GM18868 (cell line): ENCODE results near the gene MEIG1.
"Not testable (repeated sequence)": the region's sequence is repeated elsewhere in the genome, so short reads cannot be mapped to it uniquely, and the experiment has no call there.

Source experiments
- ATAC-seq: cut with Tn5 transposase; IDR thresholded peaks from one replicate; pipeline ENCODE4 v1.9.1; 2021; ENCODE audit warnings: mild to moderate bottlenecking, moderate library complexity; ENCODE audit not compliant: unreplicated experiment

The MEIG1 gene, protein sequence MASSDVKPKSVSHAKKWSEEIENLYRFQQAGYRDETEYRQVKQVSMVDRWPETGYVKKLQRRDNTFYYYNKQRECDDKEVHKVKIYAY

DNA sequence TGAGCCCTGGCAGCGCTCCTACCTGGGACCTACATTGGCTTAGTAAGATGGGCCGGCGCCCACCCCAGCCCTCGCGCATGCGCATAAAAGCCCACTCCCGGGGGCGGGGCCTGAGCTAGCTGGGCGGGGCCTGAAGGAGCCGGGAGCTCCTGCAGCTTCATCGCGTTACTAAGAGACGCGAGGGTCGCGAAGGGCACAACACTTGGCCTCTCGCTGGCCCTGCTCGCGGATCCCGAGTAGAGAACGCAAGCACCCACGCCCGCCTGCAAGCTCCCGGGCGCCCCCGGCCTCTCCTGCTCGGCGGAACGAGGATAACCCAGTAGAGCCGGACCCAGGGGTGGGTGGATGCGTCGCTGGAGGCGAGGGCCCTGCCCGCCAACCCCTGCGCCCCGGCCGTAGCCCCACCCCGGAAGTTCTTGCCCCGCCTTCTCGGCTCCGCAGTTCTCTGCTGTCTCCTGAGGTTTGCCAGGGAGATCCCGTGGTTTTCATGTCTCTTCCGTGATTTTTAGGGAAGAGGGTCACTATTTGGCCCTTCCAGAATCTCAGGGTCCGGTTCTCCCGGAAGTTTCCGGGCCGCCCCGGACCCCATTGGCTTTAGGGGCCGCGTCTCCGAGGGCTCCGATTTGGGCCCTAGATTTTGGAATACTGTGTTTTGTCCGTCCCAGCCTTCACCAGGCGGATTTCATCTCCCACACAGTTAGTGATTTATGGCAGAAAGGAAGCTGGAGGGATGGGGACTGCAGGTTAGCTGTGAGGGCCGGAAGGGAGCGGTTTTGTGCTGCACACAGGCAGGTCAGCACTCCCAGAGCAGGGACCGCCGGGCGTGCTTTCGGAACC is at the start of gene MEIG1:
Gene MEIG1, plus strand, starts transcription at position 168 of the 837 bp plus-strand sequence. CDS start 7,081 bp downstream, outside the sequence.
- peak; percentile 83 for ATAC-seq

DNA sequence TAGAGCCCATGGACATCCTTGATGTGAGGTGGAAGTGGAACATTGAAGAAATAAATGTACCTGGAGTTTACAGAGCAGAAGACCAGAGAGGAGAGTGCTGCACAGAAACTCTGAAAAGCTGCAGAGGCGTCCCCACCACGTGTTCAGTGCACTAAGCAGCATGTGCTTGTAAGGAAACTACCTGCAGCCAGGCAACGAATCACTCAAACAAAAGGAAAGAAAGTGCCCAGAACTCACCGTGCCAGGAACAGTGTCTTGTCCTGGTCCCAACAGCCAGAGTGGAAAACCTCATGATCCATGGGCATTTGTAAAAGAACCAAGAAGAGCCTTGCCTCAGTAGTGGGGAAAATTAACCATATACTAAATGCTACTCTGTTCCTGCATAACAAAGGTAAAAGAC is 48.2 kb upstream of the MEIG1 start:
- no peak for ATAC-seq

DNA sequence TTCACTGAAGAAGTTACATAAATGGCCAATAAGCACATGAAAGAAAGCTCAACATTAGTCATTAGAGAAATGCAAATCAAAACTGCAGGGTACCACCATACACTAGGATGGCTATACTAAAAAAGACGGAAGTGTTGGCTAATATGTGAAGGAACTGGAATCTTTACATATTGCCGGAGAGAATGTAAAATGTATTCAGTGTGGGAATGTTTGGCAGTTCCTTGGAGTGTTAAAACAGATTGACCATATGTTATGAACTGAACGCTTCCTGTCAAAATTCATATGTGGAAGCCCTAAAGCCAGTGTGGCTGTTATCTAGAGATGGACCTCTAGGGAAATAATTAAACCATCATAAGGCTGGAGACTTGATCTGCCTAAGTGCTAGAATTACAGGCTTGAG is 47.4 kb upstream of the MEIG1 start:
- ATAC-seq: no peak

DNA sequence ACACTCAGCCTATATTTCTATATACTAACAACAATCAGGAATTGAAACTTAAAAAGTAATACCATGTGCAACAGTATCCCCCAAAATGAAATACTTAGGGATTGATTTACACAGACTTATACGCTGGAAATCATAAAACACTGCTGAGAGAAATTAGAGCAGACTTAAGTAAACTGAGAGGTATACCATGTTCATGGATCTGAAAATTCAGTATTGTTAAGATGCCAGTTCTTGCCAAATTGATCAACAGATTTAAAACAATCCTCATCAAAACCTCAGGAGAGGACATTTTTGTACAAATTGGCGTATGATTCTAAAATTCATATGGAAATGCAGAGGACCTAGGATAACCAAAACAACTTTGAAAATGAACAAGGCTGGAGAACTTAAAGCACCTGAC is 42.6 kb upstream of the MEIG1 start:
- no peak for ATAC-seq

DNA sequence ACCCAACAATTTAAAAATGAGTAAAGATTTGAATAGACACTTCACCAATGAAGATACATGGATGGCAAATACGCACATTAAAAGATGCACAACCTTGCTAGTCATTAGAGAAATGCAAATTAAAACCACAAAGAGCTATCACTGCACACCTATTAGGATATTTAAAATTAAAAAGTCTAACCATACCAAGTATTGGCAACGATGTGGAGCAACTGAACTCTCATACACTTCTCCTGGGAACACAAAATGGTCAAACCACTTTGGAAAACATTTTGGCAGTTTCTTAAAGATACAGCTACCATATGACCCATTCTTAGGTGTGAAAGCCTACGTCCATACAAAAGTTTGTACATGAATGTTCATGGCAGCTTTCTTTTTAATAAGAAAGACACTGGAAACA is 41.4 kb upstream of the MEIG1 start:
- ATAC-seq: no peak

DNA sequence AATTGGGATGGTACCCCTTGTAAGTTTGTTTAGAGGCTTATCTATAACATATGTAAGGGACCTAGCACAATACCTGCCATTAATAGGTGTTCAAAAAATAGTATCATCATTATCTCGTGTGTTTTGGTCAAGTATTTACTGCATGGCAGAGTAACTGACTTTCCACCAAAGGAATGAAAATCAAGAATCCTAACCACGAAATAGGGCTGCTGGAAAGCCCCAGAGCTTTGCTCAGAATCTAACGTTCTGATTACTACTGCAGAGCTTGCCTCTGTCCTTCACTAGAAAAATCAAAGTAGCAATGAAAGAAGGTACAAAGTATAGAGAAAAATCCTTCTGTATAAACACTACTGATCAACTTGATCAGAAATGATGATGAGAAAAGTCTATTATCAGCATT is 40.2 kb upstream of the MEIG1 start:
- ATAC-seq: peak; percentile 63

DNA sequence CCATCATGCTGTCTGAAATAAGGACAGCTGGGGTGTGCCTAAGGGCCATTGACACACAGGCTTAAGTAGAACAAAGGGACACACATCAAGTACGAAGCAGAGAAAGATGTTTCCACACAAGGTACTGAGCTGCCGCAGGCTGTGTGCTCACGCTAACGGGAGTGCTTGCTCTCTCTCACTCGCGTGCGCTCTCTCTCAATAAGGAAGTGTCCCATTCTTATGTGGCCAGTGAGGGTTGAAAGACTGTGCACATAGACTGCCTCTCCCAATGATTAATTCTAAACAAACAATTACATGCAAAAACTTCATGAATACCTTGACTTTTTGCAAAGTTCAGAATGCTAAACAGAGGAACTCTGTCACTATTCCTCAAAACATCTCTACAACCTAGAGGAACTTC is 35.2 kb upstream of the MEIG1 start:
- ATAC-seq: no peak

DNA sequence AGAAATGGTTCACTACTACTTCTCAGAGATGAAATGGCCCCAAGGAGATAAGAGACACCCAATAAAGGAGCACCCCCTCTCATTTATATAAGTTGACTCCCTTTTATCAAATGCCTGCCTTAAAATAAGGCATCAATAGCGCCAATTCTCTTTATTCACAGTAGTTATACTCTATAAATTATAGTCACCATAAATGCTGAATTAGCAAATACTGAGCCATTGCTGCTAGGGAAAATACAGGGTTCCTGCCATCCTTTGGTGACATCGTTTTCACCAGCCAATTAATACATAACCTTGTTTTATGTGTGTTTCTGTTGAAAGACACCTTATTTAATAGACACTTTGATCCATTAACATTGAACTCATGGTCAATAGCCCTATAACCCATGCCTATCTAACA is 33.9 kb upstream of the MEIG1 start:
- no peak for ATAC-seq

DNA sequence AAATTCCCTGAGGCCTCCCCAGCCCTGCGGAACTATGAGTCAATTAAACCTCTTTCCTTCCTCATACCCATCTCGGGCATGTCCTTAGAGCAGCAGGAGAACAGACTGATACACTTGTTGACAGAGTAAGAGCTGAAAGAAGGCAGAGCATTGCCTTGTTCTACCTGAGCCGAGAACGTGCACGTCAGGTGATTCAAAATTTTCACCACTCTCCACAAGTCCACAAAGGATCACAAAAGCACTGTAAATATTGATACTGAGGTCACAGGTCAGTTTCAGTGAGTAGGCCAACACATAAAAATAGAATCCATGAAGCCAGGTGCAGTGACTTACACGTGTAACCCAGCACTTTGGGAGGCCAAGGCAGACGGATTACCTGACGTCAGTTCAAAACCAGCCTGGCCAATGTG is 33.1 kb upstream of the MEIG1 start:
- ATAC-seq: peak; percentile 15

DNA sequence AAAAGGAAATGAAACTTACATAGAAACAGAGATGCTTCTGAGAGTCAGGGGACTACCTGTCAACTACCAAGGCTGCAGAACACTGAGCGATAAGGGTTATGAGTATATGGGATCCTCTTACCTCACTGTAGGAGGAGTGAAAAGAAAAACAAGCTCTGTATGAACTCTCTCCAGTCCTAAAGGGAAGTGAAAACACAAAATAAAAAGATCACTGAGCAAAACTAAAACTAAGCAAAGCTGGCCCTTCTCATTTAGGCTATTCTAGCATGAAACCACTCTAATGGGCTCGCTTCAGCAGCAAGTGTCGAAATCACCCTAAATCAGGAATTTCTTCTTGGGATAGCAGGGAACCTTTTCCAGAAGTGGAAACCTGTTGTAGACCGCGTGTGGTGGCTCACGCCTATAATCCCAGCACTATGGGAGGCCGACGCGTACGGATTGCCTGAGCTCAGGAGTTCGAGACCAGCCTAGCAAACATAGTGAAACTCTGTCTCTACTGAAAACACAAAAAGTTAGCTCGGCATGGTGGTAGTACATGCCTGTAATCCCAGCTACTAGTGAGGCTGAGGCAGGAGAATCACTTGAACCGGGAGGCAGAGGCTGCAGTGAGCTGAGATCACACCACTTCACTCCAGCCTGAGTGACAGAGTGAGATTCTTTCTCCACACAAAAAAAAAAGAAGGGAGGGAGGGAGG is 32.3 kb upstream of the MEIG1 start:
- ATAC-seq: peak; percentile 100

DNA sequence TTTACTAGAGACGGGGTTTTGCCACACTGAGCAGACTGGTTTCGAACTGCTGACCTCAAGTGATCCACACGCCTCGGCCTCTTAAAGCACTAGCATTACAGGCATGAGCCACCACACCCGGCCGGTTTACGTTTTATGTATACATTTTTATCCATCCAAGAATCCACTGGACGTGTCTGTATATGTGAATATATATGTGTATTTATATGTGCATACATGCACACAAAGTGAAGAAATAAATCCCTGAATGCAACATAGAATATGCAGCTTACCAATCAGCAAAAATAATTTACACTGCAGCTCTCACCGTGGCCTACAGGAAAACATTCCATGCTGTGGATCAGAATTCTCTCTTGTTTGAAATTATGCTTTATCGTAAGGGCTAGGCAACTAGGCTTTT is 28.6 kb upstream of the MEIG1 start:
- no peak for ATAC-seq

DNA sequence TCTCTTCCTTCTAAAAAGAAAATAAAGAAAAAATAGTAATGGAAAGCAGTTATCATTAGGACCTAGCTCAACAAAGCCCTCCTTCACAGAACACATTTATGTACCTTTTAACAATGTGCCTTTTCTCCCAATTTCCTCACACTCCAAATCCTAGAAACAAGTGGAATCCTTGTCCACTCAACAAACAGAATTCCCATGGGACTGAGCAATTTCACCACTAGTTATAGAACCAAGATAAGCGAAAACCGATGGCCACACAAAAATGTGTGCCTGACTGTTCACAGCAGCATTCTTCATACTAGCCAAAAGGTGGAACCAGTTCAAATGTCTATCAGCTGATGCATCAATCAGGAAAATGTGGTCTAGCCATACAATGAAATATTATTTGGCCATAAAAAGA is 22.6 kb upstream of the MEIG1 start:
- ATAC-seq: no peak

DNA sequence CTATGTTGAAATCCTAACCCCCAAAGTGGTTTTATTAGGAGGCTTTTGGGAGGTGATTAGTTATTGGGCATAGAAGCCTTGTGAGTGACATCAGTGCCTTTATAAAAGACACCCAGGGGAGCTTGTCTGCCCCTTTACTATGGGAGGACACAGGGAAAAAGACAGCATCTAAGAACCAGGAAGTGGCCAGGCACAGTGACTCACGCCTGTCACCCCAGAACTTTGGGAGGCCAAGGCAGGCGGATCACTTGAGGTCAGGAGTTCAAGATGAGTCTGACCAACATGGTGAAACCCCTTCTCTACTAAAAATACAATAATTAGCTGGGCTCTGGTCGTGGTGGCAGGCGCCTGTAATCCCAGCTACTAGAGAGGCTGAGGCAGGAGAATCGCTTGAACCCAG is 20.2 kb upstream of the MEIG1 start:
- ATAC-seq: not testable (repeated sequence)

DNA sequence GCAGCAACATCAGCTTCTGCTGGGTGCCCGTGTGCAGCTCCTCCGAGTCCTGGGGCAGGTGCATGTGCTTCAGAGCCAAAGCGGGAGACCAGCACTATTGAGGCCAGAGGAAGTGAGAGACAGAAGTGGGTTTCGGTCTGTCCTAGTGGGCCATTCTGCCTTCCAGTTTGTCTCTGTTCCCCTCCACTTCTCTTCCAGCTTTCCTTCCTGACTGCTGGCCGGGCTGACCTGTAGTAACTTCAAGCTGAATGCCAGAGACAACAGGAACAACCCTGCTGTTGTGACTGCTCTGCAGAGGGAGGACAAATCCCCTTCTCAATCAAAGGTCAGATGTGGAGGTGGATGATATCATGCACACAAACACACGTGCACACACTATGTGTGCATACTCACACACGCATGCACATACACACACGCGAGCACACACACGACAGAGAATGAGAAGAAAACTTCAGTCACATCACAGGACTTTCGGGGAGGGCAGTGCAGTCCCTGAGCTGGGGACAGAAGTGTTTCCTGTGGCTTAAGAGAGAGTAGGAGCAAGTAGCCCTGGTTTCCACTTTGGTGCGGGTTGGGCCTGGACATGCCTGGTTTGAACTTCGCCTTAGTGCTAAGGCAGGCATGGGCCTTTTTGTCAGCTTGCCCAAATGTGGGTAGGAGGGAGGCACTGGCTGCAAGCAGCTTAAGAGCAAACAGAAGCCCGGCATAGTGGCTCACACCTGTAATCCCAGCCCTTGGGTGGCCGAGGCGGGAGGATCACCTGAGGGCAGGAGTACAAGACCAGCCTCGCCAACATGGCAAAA is 16.8 kb upstream of the MEIG1 start:
- peak; percentile 85 for ATAC-seq

DNA sequence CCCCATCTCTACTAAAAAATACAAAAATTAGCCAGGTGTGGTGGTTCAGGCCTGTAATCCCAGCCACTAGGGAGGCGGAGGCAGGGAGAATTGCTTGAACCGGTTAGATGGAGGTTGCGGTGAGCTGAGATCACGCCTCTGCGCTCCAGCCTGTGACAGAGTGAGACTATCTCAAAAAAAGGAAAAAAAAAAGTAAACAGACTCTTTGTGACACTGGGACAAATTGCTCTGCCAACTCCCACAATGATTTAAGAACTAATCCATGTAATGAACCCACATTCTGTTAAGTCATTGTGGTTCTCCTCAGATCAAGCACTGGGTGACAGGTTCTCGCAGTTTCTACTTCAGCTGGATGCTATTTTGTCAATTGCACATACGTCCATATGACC is 16.2 kb upstream of the MEIG1 start:
- not testable (repeated sequence) for ATAC-seq

DNA sequence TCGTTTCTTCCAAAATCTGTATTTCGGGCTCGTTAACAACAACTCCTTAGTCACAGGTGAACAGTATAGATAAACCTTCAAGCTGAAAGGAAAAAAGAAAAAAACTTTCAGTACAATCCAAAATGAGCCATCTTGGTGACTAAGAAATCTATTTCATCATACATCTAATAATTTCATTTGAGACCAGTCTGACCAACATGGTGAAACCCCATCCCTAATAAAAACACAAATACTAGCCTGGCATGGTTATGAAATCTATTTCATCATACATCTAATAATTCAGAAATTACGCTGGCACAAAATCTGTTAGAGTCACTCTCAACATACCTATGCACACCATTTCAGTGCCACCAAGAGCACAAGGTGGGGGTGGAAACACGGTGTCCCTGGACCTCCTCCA is 14.1 kb upstream of the MEIG1 start:
- ATAC-seq: no peak

DNA sequence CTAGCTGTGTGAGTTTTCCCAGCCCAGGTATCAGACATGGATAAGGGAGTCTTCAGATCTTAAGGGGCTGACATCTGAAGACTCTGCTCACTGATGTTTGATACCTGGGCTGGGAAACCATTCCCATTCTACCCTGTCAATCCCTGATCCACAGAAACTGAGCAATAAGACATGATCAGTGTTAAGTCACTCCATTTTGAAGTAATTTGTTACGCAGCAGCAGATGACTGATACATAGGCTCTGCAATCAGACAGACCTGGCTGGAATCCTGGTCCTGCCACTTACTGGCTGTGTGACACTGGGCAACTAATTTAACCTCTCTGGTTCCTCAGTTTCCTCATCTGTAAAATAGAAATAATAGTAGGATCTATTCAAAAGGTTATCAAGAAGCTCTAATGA is 11.9 kb upstream of the MEIG1 start:
- no peak for ATAC-seq

DNA sequence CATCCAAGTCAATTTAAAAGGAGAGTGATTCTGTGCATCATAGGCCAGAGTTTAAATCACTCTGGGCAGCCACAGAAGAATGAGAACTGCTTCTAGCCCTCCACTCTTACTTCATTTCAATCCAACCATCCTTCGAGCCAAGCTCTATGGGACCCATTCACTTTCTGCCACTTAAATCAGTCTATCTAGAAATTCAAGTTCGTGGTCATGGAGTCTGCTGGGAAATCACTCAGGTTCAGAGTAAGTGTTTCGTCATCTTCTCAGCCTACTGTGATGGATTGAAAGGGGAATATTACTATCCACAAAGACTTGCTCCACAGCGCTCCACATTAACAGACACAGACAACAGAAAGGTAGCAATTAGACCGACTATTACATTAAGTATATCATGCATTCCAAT is 9.9 kb upstream of the MEIG1 start:
- no peak for ATAC-seq

DNA sequence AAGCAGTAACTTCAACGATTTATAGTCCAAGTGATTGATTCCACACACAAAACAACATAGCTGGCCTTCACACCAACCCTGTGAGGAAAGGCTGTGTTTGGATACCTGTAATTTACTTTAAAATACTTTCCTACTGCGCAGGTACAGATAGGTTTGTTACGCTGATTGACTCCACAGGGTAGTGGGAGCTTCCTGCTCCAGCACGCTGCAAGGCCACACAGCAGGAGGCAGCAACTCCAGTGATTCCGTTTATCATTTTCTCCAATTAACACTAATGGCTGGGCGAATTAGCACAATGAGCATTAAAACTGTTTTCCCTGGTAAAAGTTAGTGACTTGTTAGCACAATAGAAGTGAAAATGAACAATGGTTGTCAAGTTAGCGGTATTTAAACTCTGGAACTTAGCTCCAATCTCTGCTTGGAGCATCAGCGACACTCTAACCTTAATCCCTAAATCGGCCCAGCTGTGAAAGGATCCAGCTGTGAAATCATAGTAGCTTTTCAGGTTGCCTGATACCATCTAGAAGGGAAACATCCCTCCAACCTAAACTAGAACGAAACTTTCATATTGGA is 6.3 kb upstream of the MEIG1 start:
- no peak for ATAC-seq

DNA sequence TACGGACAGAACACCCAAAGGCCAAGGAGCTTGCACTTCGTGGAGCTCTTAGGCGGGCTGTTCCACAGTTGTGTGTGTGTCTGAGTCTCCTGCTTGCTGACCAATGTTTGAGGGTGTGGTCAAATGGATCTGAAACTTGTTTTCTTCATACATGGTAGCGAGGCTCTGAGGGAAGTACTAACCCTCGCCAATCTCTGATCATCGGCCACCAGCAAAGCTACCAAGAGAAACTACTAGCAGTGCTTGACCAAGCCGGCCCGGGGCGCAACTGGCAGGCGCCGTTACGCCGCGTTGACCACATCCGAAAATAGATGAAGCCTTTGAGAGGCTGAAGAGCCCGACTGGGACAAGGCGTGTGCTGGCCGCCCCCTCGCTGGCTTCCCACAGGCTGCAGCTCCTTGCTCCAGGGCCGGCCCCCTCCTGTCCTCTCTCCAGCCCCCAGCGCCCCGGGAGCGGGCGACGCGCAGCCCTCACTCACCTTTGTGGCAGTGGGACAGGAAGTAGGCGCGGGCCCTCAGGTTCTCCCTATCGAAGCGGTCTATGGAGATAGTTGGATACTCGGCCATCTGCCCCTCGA is 5.7 kb upstream of the MEIG1 start:
- ATAC-seq: peak; percentile 25
